Endothelial cell (in vitro differentiated cells): ENCODE measurements around the gene SPATS2. TPM values are rescaled to one million over a fixed set of nuclear protein-coding genes. Genes with fewer than 3 reads are reported as not detected.

Source experiments
- DNase-seq: peaks from one replicate; pipeline ENCODE4 v3.0.0; 2021; ENCODE audit warnings: low spot score
- H3K27ac Mint-ChIP-seq: one replicate; pipeline ENCODE4 v1.8.0; 2021; ENCODE audit warnings: mixed read lengths, inconsistent platforms; ENCODE audit not compliant: unreplicated experiment
- H3K27me3 Mint-ChIP-seq: one replicate; pipeline ENCODE4 v1.8.0; 2021; ENCODE audit warnings: mild to moderate bottlenecking, moderate library complexity, mixed read lengths, inconsistent platforms; ENCODE audit not compliant: unreplicated experiment
- H3K36me3 Mint-ChIP-seq: one replicate; pipeline ENCODE4 v1.8.0; 2021; ENCODE audit warnings: mild to moderate bottlenecking, low read depth, mixed read lengths, inconsistent platforms; ENCODE audit not compliant: unreplicated experiment
- H3K4me1 Mint-ChIP-seq: one replicate; pipeline ENCODE4 v1.8.0; 2021; ENCODE audit warnings: mild to moderate bottlenecking, mixed read lengths, inconsistent platforms; ENCODE audit not compliant: unreplicated experiment
- H3K4me3 Mint-ChIP-seq: one replicate; pipeline ENCODE4 v1.8.0; 2021; ENCODE audit warnings: mild to moderate bottlenecking, mixed read lengths, inconsistent platforms; ENCODE audit not compliant: unreplicated experiment
- H3K9me3 Mint-ChIP-seq: one replicate; pipeline ENCODE4 v1.8.0; 2021; ENCODE audit warnings: mixed read lengths, inconsistent platforms; ENCODE audit not compliant: unreplicated experiment
- CTCF ChIP-seq: fragments of 200-600 bp; sonication (generic); IDR thresholded peaks from one replicate; pipeline ENCODE4 v1.5.0; 2021; ENCODE audit warnings: antibody characterized with exemption; ENCODE audit not compliant: unreplicated experiment
- total RNA-seq: library from RNA; stranded (reverse); fragmentation: NEBNext Ultra II Directional; extraction: Animal tissue kit (Norgen Biotek cat#: 25700); gene quantifications from one replicate; pipeline ENCODE4 v1.2.1, GENCODE V29; 2021; ENCODE audit not compliant: unreplicated experiment

The SPATS2 gene
- total RNA-seq, 1 donor from 2014 or later = 37.3 TPM

GRCh38 chr12:49552425-49552824 lies 185.2 kb downstream of the SPATS2 start:
- Mint-ChIP-seq H3K4me3 (no peak overlapping the region), H3K27ac (no peak overlapping the region)
- DNase-seq = no peak

GRCh38 chr12:49552899-49553298 lies 185.6 kb downstream of the SPATS2 start:
- no peak for TF ChIP-seq CTCF
- no peak for DNase-seq
- Mint-ChIP-seq H3K9me3 (no peaks in the 10 kb centered on the region), H3K4me1 (peaks cover 12% of the 10 kb centered on the region), H3K36me3 (peaks cover 4% of the 10 kb centered on the region), H3K27ac (no peak overlapping the region), H3K27me3 (peaks cover 24% of the 10 kb centered on the region), H3K4me3 (no peak overlapping the region)

More at GRCh38 chr12:49552425-49552824, 185.2 kb downstream of the SPATS2 start:
- H3K36me3 Mint-ChIP-seq = peaks cover 4% of the 10 kb centered on the region
- TF ChIP-seq CTCF = no peak
- H3K4me1 Mint-ChIP-seq = peaks cover 12% of the 10 kb centered on the region
- peaks cover 24% of the 10 kb centered on the region for H3K27me3 Mint-ChIP-seq
- H3K9me3 Mint-ChIP-seq = no peaks in the 10 kb centered on the region

GRCh38 chr12:49553512-49554088 lies 186.3 kb downstream of the SPATS2 start:
- peaks cover 12% of the 10 kb centered on the region for H3K4me1 Mint-ChIP-seq
- H3K4me3 Mint-ChIP-seq = no peak overlapping the region
- no peak overlapping the region for H3K27ac Mint-ChIP-seq
- DNase-seq = no peak
- no peak for TF ChIP-seq CTCF
- peaks cover 7% of the 10 kb centered on the region for H3K36me3 Mint-ChIP-seq
- no peaks in the 10 kb centered on the region for H3K9me3 Mint-ChIP-seq
- H3K27me3 Mint-ChIP-seq = peaks cover 24% of the 10 kb centered on the region

- Mint-ChIP-seq H3K36me3 (peaks cover 10% of the 10 kb centered on the region), H3K27me3 (peaks cover 20% of the 10 kb centered on the region), H3K4me1 (peaks cover 12% of the 10 kb centered on the region), H3K4me3 (no peak overlapping the region), H3K9me3 (no peaks in the 10 kb centered on the region), H3K27ac (no peak overlapping the region)
- TF ChIP-seq CTCF = no peak
- no peak for DNase-seq
Measured at GRCh38 chr12:49554266-49554665, 187.0 kb downstream of the SPATS2 start.

- H3K27ac Mint-ChIP-seq = no peak overlapping the region
- no peak overlapping the region for H3K4me3 Mint-ChIP-seq
- peaks cover 18% of the 10 kb centered on the region for H3K36me3 Mint-ChIP-seq
- H3K9me3 Mint-ChIP-seq = no peaks in the 10 kb centered on the region
- H3K4me1 Mint-ChIP-seq = peaks cover 6% of the 10 kb centered on the region
- TF ChIP-seq CTCF = no peak
- no peak for DNase-seq
- H3K27me3 Mint-ChIP-seq = peaks cover 17% of the 10 kb centered on the region
Measured at GRCh38 chr12:49555631-49556390, 188.5 kb downstream of the SPATS2 start.
